HEK293 (cell line): ENCODE data around the gene SPON2.

Source experiments
- CTCF ChIA-PET: fragments of 350-600 bp; formaldehyde crosslinking; extraction: SDS; loops from one replicate; lab custom pipeline; 2021; ENCODE audit warnings: antibody characterized with exemption; lab: Yijun Ruan, JAX
- POLR2A ChIA-PET: fragments of 300-600 bp; formaldehyde crosslinking; extraction: SDS; loops from one replicate; lab custom pipeline; 2020; ENCODE audit warnings: antibody characterized with exemption, inconsistent platforms; lab: Yijun Ruan, JAX
- H3K27ac ChIP-seq: fragments of 200-500 bp; sonication (Bioruptor generic); 2 replicates; pipeline ENCODE4 v1.5.1; 2014; ENCODE audit warnings: low read depth, low read length, control low read depth, inconsistent platforms; ENCODE audit errors: extremely low read depth
- H3K36me3 ChIP-seq, 2 experiments: fragments of 200-500 bp in 1 of 2; sonication (Bioruptor generic) in 1 of 2; 1 replicate in 1 of 2; 2 replicates in 1 of 2; pipeline ENCODE4 v1.5.1; 2014 to 2017; ENCODE audit warnings: inconsistent platforms in 2 of 2, low read length in 2 of 2; ENCODE audit not compliant: control insufficient read depth in 2 of 2, insufficient read depth in 1 of 2
- H3K4me1 ChIP-seq: fragments of 200-500 bp; sonication (Bioruptor generic); 2 replicates; pipeline ENCODE4 v1.5.1; 2014; ENCODE audit warnings: mild to moderate bottlenecking, low read length, inconsistent platforms; ENCODE audit not compliant: control insufficient read depth, insufficient read depth
- H3K4me3 ChIP-seq: 2 replicates; pipeline ENCODE4 v1.5.1; 2011; ENCODE audit warnings: low read depth, mild to moderate bottlenecking, control low read depth, low read length, moderate library complexity
- H3K9me3 ChIP-seq: fragments of 200-500 bp; sonication (Bioruptor generic); 2 replicates; pipeline ENCODE4 v1.5.1; 2014; ENCODE audit warnings: low read depth, low read length, inconsistent platforms; ENCODE audit not compliant: control insufficient read depth, insufficient read depth
- GLIS2 ChIP-seq: fragments of 450-650 bp; formaldehyde crosslinking; IDR thresholded peaks from 2 replicates; pipeline ENCODE4 v1.5.1; 2016; ENCODE audit warnings: missing biosample characterization, missing genetic modification characterization
- HOXA7 ChIP-seq: sonication (generic); formaldehyde crosslinking; IDR thresholded peaks from 2 replicates; pipeline ENCODE4 v1.8.1; 2022; ENCODE audit warnings: missing genetic modification reagents, borderline replicate concordance
- MYNN ChIP-seq: fragments of 450-650 bp; formaldehyde crosslinking; IDR thresholded peaks from 2 replicates; pipeline ENCODE4 v1.5.1; 2016; ENCODE audit warnings: missing biosample characterization, missing genetic modification characterization, borderline replicate concordance
- TRIM28 ChIP-seq: IDR thresholded peaks from 2 replicates; pipeline ENCODE4 v1.6.1; 2011; ENCODE audit warnings: low read length, control low read depth, borderline replicate concordance
- YY2 ChIP-seq: fragments of 450-650 bp; formaldehyde crosslinking; IDR thresholded peaks from 2 replicates; pipeline ENCODE4 v1.5.1; 2016; ENCODE audit warnings: missing biosample characterization, missing genetic modification characterization
- ZBTB17 ChIP-seq: fragments of 450-650 bp; formaldehyde crosslinking; IDR thresholded peaks from 2 replicates; pipeline ENCODE4 v1.5.1; 2016; ENCODE audit warnings: missing biosample characterization, missing genetic modification characterization
- ZBTB49 ChIP-seq: fragments of 450-650 bp; formaldehyde crosslinking; IDR thresholded peaks from 2 replicates; pipeline ENCODE4 v1.5.1; 2016; ENCODE audit warnings: missing biosample characterization, missing genetic modification characterization, low read depth
- ZFP37 ChIP-seq: fragments of 450-650 bp; formaldehyde crosslinking; IDR thresholded peaks from 2 replicates; pipeline ENCODE4 v1.5.1; 2016; ENCODE audit warnings: missing biosample characterization, missing genetic modification characterization
- ZFP41 ChIP-seq: fragments of 450-650 bp; formaldehyde crosslinking; IDR thresholded peaks from 2 replicates; pipeline ENCODE4 v1.5.1; 2016; ENCODE audit warnings: missing biosample characterization, missing genetic modification characterization, borderline replicate concordance
- ZFP69B ChIP-seq: fragments of 450-650 bp; formaldehyde crosslinking; IDR thresholded peaks from 2 replicates; pipeline ENCODE4 v1.5.1; 2016; ENCODE audit warnings: missing biosample characterization, missing genetic modification characterization
- ZNF148 ChIP-seq: fragments of 450-650 bp; formaldehyde crosslinking; IDR thresholded peaks from 2 replicates; pipeline ENCODE4 v1.5.0; 2017; ENCODE audit warnings: missing biosample characterization, missing genetic modification characterization, borderline replicate concordance
- ZNF26 ChIP-seq: fragments of 450-650 bp; formaldehyde crosslinking; IDR thresholded peaks from 2 replicates; pipeline ENCODE4 v1.5.1; 2016; ENCODE audit warnings: missing biosample characterization, missing genetic modification characterization
- ZNF398 ChIP-seq: fragments of 450-650 bp; formaldehyde crosslinking; IDR thresholded peaks from 2 replicates; pipeline ENCODE4 v1.5.1; 2017; ENCODE audit warnings: missing biosample characterization, missing genetic modification characterization
- ZNF416 ChIP-seq: fragments of 450-650 bp; formaldehyde crosslinking; IDR thresholded peaks from 2 replicates; pipeline ENCODE4 v1.5.1; 2016; ENCODE audit warnings: missing biosample characterization, missing genetic modification characterization
- ZNF423 ChIP-seq: fragments of 450-650 bp; formaldehyde crosslinking; IDR thresholded peaks from 2 replicates; pipeline ENCODE4 v1.5.1; 2016; ENCODE audit warnings: missing biosample characterization, missing genetic modification characterization
- ZNF529 ChIP-seq: fragments of 450-650 bp; formaldehyde crosslinking; IDR thresholded peaks from 2 replicates; pipeline ENCODE4 v1.5.1; 2017; ENCODE audit warnings: missing genetic modification characterization, missing biosample characterization; ENCODE audit not compliant: insufficient replicate concordance
- ZNF530 ChIP-seq: fragments of 450-650 bp; formaldehyde crosslinking; IDR thresholded peaks from 2 replicates; pipeline ENCODE4 v1.5.1; 2016; ENCODE audit warnings: low read depth, missing biosample characterization, missing genetic modification characterization
- ZNF549 ChIP-seq: fragments of 450-650 bp; IDR thresholded peaks from 2 replicates; pipeline ENCODE4 v1.5.1; 2018; ENCODE audit warnings: missing biosample characterization, missing genetic modification characterization, mild to moderate bottlenecking, inconsistent platforms, moderate library complexity
- ZNF600 ChIP-seq: fragments of 450-650 bp; formaldehyde crosslinking; IDR thresholded peaks from 2 replicates; pipeline ENCODE4 v1.5.1; 2016; ENCODE audit warnings: missing biosample characterization, missing genetic modification characterization
- ZNF610 ChIP-seq: fragments of 450-650 bp; formaldehyde crosslinking; IDR thresholded peaks from 2 replicates; pipeline ENCODE4 v1.5.1; 2016; ENCODE audit warnings: missing biosample characterization, missing genetic modification characterization, borderline replicate concordance
- ZNF621 ChIP-seq: fragments of 450-650 bp; formaldehyde crosslinking; IDR thresholded peaks from 2 replicates; pipeline ENCODE4 v1.5.1; 2017; ENCODE audit warnings: missing biosample characterization, missing genetic modification characterization
- ZNF623 ChIP-seq: fragments of 450-650 bp; formaldehyde crosslinking; IDR thresholded peaks from 2 replicates; pipeline ENCODE4 v1.5.1; 2016; ENCODE audit warnings: missing biosample characterization, missing genetic modification characterization
- ZNF629 ChIP-seq: fragments of 450-650 bp; formaldehyde crosslinking; IDR thresholded peaks from 2 replicates; pipeline ENCODE4 v1.5.1; 2017; ENCODE audit warnings: missing biosample characterization, missing genetic modification characterization
- ZNF658 ChIP-seq: fragments of 450-650 bp; formaldehyde crosslinking; IDR thresholded peaks from 2 replicates; pipeline ENCODE4; 2016; ENCODE audit warnings: missing biosample characterization, missing genetic modification characterization
- ZNF701 ChIP-seq: fragments of 450-650 bp; formaldehyde crosslinking; IDR thresholded peaks from 2 replicates; pipeline ENCODE4 v1.5.1; 2016; ENCODE audit warnings: missing biosample characterization, missing genetic modification characterization
- ZNF837 ChIP-seq: fragments of 450-650 bp; formaldehyde crosslinking; IDR thresholded peaks from 2 replicates; pipeline ENCODE4 v1.5.1; 2016; ENCODE audit warnings: missing biosample characterization, missing genetic modification characterization
- ZSCAN5A ChIP-seq: fragments of 450-650 bp; formaldehyde crosslinking; IDR thresholded peaks from 2 replicates; pipeline ENCODE4 v1.5.1; 2016; ENCODE audit warnings: missing biosample characterization, missing genetic modification characterization

SPON2 gene

GRCh38 chr4:1192493-1193205 is 20.3 kb upstream of the SPON2 start:
- no peaks in the 10 kb centered on the region for H3K36me3 ChIP-seq
- CTCF ChIA-PET: no interaction called here
- POLR2A ChIA-PET: no interaction called here
- H3K27ac ChIP-seq: no peak overlapping the region
- H3K4me1 ChIP-seq: no peaks in the 10 kb centered on the region
- TF ChIP-seq YY2 (tag by site-specific recombination): no peak
- no peak for TF ChIP-seq ZNF148 (tag by site-specific recombination)
- TF ChIP-seq MYNN (tag by site-specific recombination): no peak
- no peak for TF ChIP-seq ZNF600
- TF ChIP-seq HOXA7 (CRISPR knock-in tag): no peak
- TF ChIP-seq ZNF416 (tag by site-specific recombination): no peak
- no peak for TF ChIP-seq ZNF623 (tag by site-specific recombination)
- TF ChIP-seq ZSCAN5A (tag by site-specific recombination): no peak
- no peak for TF ChIP-seq ZNF658 (tag by site-specific recombination)
- TF ChIP-seq ZFP41 (tag by site-specific recombination): no peak
- TF ChIP-seq TRIM28: no peak
- no peak for TF ChIP-seq ZNF26
- no peak for TF ChIP-seq ZBTB17 (tag by site-specific recombination)
- TF ChIP-seq ZNF529: no peak
- TF ChIP-seq ZNF423 (tag by site-specific recombination): no peak
- TF ChIP-seq ZNF530 (tag by site-specific recombination): no peak
- no peaks in the 10 kb centered on the region for H3K9me3 ChIP-seq
- H3K4me3 ChIP-seq: no peak overlapping the region

GRCh38 chr4:1192091-1192492 is 19.7 kb upstream of the SPON2 start:
- Histone ChIP-seq H3K9me3 (no peaks in the 10 kb centered on the region), H3K4me3 (no peak overlapping the region), H3K36me3 (no peaks in the 10 kb centered on the region), H3K27ac (no peak overlapping the region), H3K4me1 (no peaks in the 10 kb centered on the region)
- ChIA-PET POLR2A (no interaction called here), CTCF (no interaction called here)
- TF ChIP-seq ZFP37 (tag by site-specific recombination) (no peak), ZNF398 (tag by site-specific recombination) (no peak), ZNF701 (tag by site-specific recombination) (no peak), ZNF621 (no peak), ZNF837 (no peak), ZBTB49 (tag by site-specific recombination) (no peak), ZNF549 (tag by site-specific recombination) (no peak), ZNF610 (no peak), ZFP69B (tag by site-specific recombination) (peak; percentile 78), GLIS2 (tag by site-specific recombination) (0 out of 2 replicates have a peak, but pooled peaks have one; percentile 48), ZNF629 (tag by site-specific recombination) (0 out of 2 replicates have a peak, but pooled peaks have one; percentile 30)
